PFSK-1 (cell line): ENCODE data around the gene SRPK1.

Source experiments
- POLR2AphosphoS5 ChIP-seq: IDR thresholded peaks from 2 replicates; pipeline ENCODE4 v1.6.1; 2012; ENCODE audit warnings: low read depth, mild to moderate bottlenecking, control low read depth, low read length, moderate library complexity
- TAF1 ChIP-seq: IDR thresholded peaks from 2 replicates; pipeline ENCODE4 v1.6.1; 2012; ENCODE audit warnings: low read length, control low read depth, borderline replicate concordance; ENCODE audit not compliant: insufficient read depth
- TF ChIP-seq, protein P1 (sequence below), 2 experiments: IDR thresholded peaks; 2 replicates each; pipeline versions ENCODE4 v1.6.1 to v1.8.0; 2011 to 2012; ENCODE audit warnings: low read depth in 2 of 2, low read length in 2 of 2, control low read depth in 1 of 2, inconsistent platforms in 1 of 2, mild to moderate bottlenecking in 1 of 2, moderate library complexity in 1 of 2; ENCODE audit not compliant: insufficient read depth in 1 of 2

DNA sequence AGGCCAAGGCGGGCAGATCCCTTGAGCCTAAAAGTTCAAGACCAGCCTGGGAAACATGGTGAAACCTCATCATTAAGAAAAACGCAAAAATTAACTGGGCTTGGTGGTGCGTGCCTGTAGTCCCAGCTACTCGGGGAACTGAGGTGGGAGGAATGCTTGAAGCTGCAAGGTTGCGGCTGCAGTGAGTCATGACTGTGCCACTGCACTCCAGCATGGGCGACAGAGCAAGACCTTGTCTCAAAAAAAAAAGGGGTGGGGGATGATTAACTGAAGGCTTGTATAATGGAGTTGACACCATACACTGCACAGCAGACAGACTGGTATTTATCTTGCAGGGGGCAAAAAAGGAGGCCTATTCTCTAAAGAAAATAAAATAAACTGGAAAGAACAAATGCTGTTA lies 27.7 kb downstream of the SRPK1 start:
- no peak for TF ChIP-seq POLR2AphosphoS5
- TF ChIP-seq, protein P1, sequence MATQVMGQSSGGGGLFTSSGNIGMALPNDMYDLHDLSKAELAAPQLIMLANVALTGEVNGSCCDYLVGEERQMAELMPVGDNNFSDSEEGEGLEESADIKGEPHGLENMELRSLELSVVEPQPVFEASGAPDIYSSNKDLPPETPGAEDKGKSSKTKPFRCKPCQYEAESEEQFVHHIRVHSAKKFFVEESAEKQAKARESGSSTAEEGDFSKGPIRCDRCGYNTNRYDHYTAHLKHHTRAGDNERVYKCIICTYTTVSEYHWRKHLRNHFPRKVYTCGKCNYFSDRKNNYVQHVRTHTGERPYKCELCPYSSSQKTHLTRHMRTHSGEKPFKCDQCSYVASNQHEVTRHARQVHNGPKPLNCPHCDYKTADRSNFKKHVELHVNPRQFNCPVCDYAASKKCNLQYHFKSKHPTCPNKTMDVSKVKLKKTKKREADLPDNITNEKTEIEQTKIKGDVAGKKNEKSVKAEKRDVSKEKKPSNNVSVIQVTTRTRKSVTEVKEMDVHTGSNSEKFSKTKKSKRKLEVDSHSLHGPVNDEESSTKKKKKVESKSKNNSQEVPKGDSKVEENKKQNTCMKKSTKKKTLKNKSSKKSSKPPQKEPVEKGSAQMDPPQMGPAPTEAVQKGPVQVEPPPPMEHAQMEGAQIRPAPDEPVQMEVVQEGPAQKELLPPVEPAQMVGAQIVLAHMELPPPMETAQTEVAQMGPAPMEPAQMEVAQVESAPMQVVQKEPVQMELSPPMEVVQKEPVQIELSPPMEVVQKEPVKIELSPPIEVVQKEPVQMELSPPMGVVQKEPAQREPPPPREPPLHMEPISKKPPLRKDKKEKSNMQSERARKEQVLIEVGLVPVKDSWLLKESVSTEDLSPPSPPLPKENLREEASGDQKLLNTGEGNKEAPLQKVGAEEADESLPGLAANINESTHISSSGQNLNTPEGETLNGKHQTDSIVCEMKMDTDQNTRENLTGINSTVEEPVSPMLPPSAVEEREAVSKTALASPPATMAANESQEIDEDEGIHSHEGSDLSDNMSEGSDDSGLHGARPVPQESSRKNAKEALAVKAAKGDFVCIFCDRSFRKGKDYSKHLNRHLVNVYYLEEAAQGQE (IDR thresholded peaks at IDR 0.05; ENCODE audit: insufficient read depth in 1 of 2, low read depth in 2 of 2, low read length in 2 of 2) = no peak
- TF ChIP-seq TAF1 = no peak
